Measurements from ENCODE around the gene CELSR3. TPM values are rescaled to one million over a fixed set of nuclear protein-coding genes. Genes with fewer than 3 reads are reported as not detected.

CELSR3 gene
- polyA plus RNA-seq, 2 of the 4 experiments (the other 2 are of a cell fraction), result 2.2 to 4.8 TPM

- H3K4me1 ChIP-seq, result peaks cover 12% of the 10 kb centered on the region; the same call in 1 of the 3 replicates
- no peak for ATAC-seq
- FAIRE-seq, result no peak
- no peak overlapping the region for H3K4me3 ChIP-seq
- H3K9me3 ChIP-seq, result no peaks in the 10 kb centered on the region
- ChIA-PET POLR2A (no interaction called here), CTCF (interaction anchor here (0.9 kb wide), 1 partner anchor 8 kb away, joined by 4 read pairs; no protein-coding TSS in a partner anchor)
- DNase-seq (ENCODE audit: low read depth in 1 of 2, low spot score in 1 of 2), result no peak
- H3K27ac ChIP-seq, result no peak overlapping the region
- 95% methylated on average over 6 of the region's 6 CpGs for WGBS (ENCODE audit: missing lambda C conversion rate)
- H3K4me2 ChIP-seq, result no peak overlapping the region
- TF ChIP-seq RCOR1 (IDR thresholded peaks at IDR 0.05; ENCODE audit: low read depth, low read length) (no peak), EHF (CRISPR knock-in tag; IDR thresholded peaks at IDR 0.05) (no peak), NFE2L2 (conservative IDR thresholded peaks at IDR 0.05; ENCODE audit: low read length) (no peak), NPAS2 (CRISPR knock-in tag; IDR thresholded peaks at IDR 0.05; ENCODE audit: borderline replicate concordance) (no peak), HMGXB4 (CRISPR knock-in tag; IDR thresholded peaks at IDR 0.05; ENCODE audit: borderline replicate concordance) (no peak), RNF2 (IDR thresholded peaks at IDR 0.05; ENCODE audit: borderline replicate concordance, low read depth) (no peak), HOXA7 (CRISPR knock-in tag; IDR thresholded peaks at IDR 0.05) (no peak), CHD2 (IDR thresholded peaks at IDR 0.05; ENCODE audit: low read length, partially characterized antibody) (no peak), HES2 (IDR thresholded peaks at IDR 0.05) (no peak), PHF8 (IDR thresholded peaks at IDR 0.05; ENCODE audit: borderline replicate concordance, low read depth) (no peak), ZSCAN20 (CRISPR knock-in tag; IDR thresholded peaks at IDR 0.05) (no peak), EHMT2 (IDR thresholded peaks at IDR 0.05; ENCODE audit: low read depth) (no peak), RAD21 (conservative IDR thresholded peaks at IDR 0.05 in 1 of 2, IDR thresholded peaks at IDR 0.05 in 1 of 2) (no peak), FOXS1 (CRISPR knock-in tag; IDR thresholded peaks at IDR 0.05) (no peak)
These were observed 39.7 kb upstream of the CELSR3 start for GRCh38 chr3:48702320-48702920.

GRCh38 chr3:48700731-48701405 is 38.2 kb upstream of the CELSR3 start:
- TF ChIP-seq POLR2AphosphoS2 (conservative IDR thresholded peaks at IDR 0.05; ENCODE audit: low read length), result no peak
- no peak for TF ChIP-seq RARB (CRISPR knock-in tag; IDR thresholded peaks at IDR 0.05)
- TF ChIP-seq GATA3 (IDR thresholded peaks at IDR 0.05; ENCODE audit: borderline replicate concordance), result no peak
- TF ChIP-seq MAX (IDR thresholded peaks at IDR 0.05), result no peak
- no peak for TF ChIP-seq SMC3 (IDR thresholded peaks at IDR 0.05)
- no peak for TF ChIP-seq EHMT2 (IDR thresholded peaks at IDR 0.05; ENCODE audit: low read depth)
- no peak for TF ChIP-seq E2F6 (IDR thresholded peaks at IDR 0.05; ENCODE audit: borderline replicate concordance, low read depth)
- TF ChIP-seq CEBPB (IDR thresholded peaks at IDR 0.05), result no peak
- TF ChIP-seq KDM5A (IDR thresholded peaks at IDR 0.05), result no peak
- TF ChIP-seq RNF2 (IDR thresholded peaks at IDR 0.05; ENCODE audit: borderline replicate concordance, low read depth), result no peak
- no peak for TF ChIP-seq JUN (IDR thresholded peaks at IDR 0.05)
- FAIRE-seq (no peak), DNase-seq (ENCODE audit: low read depth in 1 of 2, low spot score in 1 of 2) (no peak), ATAC-seq (no peak)
- Histone ChIP-seq H3K27ac (no peak overlapping the region), H3K9me3 (no peaks in the 10 kb centered on the region), H3K4me3 (no peak overlapping the region), H3K4me1 (peaks cover 21% of the 10 kb centered on the region), H3K4me2 (no peak overlapping the region)
- 89% methylated on average over 11 of the region's 11 CpGs for WGBS (ENCODE audit: missing lambda C conversion rate)
- ChIA-PET CTCF (interaction anchor here (0.6 kb wide), 1 partner anchor 152 kb away, joined by 3 read pairs; no protein-coding TSS in a partner anchor), POLR2A (interaction anchor here (0.6 to 0.7 kb wide), 2 partner anchors 218 to 422 kb away, joined by 3 to 6 read pairs; partner anchors contain the start of gene ARIH2)

Measured in A549 (cell line).